CD4-positive, alpha-beta T cell (primary cell): Measurements from ENCODE around the gene CFDP1. TPM values are rescaled to one million over a fixed set of nuclear protein-coding genes. Genes with fewer than 3 reads are reported as not detected.

Experiments
- ATAC-seq: fragments of 200-7000 bp; cut with Tn5 transposase; one replicate; pipeline ENCODE4 v1.10.0; 2022; ENCODE audit warnings: mild to moderate bottlenecking; ENCODE audit not compliant: poor library complexity
- CTCF ChIA-PET: fragments of 350-600 bp; sonication (Branson Sonifier 250); formaldehyde crosslinking; loops from one replicate; lab custom pipeline; 2021; ENCODE audit warnings: antibody characterized with exemption, inconsistent platforms; lab: Charles Lee
- POLR2A ChIA-PET: fragments of 350-600 bp; sonication (Branson Sonifier 250); formaldehyde crosslinking; loops from one replicate; lab custom pipeline; 2021; ENCODE audit warnings: antibody characterized with exemption, inconsistent platforms; lab: Charles Lee
- DNase-seq, 14 experiments: peaks; one replicate each; pipeline ENCODE4 v3.0.0-alpha.2; 2013 to 2020; ENCODE audit warnings: mixed read lengths in 2 of 14
- H3K27ac ChIP-seq, 2 donors: one replicate each; pipeline versions ENCODE4 v1.5.1 to v1.7.0; 2013; ENCODE audit warnings: low read length in 2 of 2, low read depth in 1 of 2, mild to moderate bottlenecking in 1 of 2
- H3K27me3 ChIP-seq, 2 experiments: 1 replicate in 1 of 2; 2 replicates in 1 of 2; pipeline versions ENCODE4 v1.6.1 to v1.7.0; 2013; ENCODE audit warnings: low read length in 2 of 2, control low read depth in 1 of 2, mild to moderate bottlenecking in 1 of 2, moderate library complexity in 1 of 2; ENCODE audit not compliant: insufficient read depth in 2 of 2, control insufficient read depth in 1 of 2
- H3K36me3 ChIP-seq: one replicate; pipeline ENCODE4 v1.6.1; 2013; ENCODE audit warnings: low read length, control low read depth; ENCODE audit not compliant: insufficient read depth
- H3K4me1 ChIP-seq: one replicate; pipeline ENCODE4 v1.6.1; 2013; ENCODE audit warnings: low read length, control low read depth; ENCODE audit not compliant: insufficient read depth
- H3K4me3 ChIP-seq: one replicate; pipeline ENCODE4 v1.5.1; 2013; ENCODE audit warnings: mild to moderate bottlenecking, low read length, moderate library complexity
- H3K9me3 ChIP-seq, 2 experiments: 1 replicate in 1 of 2; 2 replicates in 1 of 2; pipeline versions ENCODE4 v1.6.1 to v1.7.0; 2013; ENCODE audit warnings: low read length in 2 of 2, mild to moderate bottlenecking in 2 of 2, control low read depth in 1 of 2, moderate library complexity in 1 of 2; ENCODE audit not compliant: control insufficient read depth in 1 of 2, insufficient read depth in 1 of 2
- H3K27ac Mint-ChIP-seq: one replicate; pipeline ENCODE4 v1.8.0; 2020; ENCODE audit warnings: mixed read lengths
- H3K27me3 Mint-ChIP-seq: one replicate; pipeline ENCODE4 v1.8.0; 2021; ENCODE audit warnings: mixed read lengths
- H3K36me3 Mint-ChIP-seq: one replicate; pipeline ENCODE4 v1.8.0; 2021; ENCODE audit warnings: low read depth, mixed read lengths
- H3K4me1 Mint-ChIP-seq: one replicate; pipeline ENCODE4 v1.8.0; 2021; ENCODE audit warnings: low read depth, mixed read lengths
- H3K4me3 Mint-ChIP-seq: one replicate; pipeline ENCODE4 v1.8.0; 2020; ENCODE audit warnings: mild to moderate bottlenecking, mixed read lengths
- H3K9me3 Mint-ChIP-seq: one replicate; pipeline ENCODE4 v1.8.0; 2020; ENCODE audit warnings: mixed read lengths
- intact Hi-C, 2 experiments: fragments of 100-400 bp; cut with DNase I in 1 of 2; cut with micrococcal nuclease in 1 of 2; formaldehyde crosslinking; loops; one replicate each; pipeline versions ENCODE4 v1.15.1 to v1.9.0; 2023 to 2025; cut with DNase I, micrococcal nuclease
- polyA plus RNA-seq, 2 donors: library from polyadenylated mRNA; unstranded; fragments of 120-200 nt; gene quantifications; one replicate each; pipeline ENCODE4 v1.2.1, GENCODE V29; 2013
- total RNA-seq, 174 experiments: library from RNA in 2 of 174; stranded (reverse) in 2 of 174; gene quantifications; one replicate each; pipeline ENCODE4 v1.2.3 and lab custom pipeline; 2021 to 2026
- TF ChIP-seq, protein P1 (sequence below): fragments of 200-600 bp; IDR thresholded peaks from one replicate; pipeline ENCODE4 v1.8.0; 2022; ENCODE audit warnings: antibody characterized with exemption, mild to moderate bottlenecking

The CFDP1 gene
- 10 to 100 TPM; 23.0 to 25.5 TPM for total RNA-seq
- polyA plus RNA-seq (2013, experiment 1 of 2): 41.8 TPM
- polyA plus RNA-seq (2013, experiment 2 of 2): 48.2 TPM
- 6.7 to 25.7 (median 17.9) reads per million in 172 experiments for total RNA-seq (lab: John Stamatoyannopoulos, UW)

DNA sequence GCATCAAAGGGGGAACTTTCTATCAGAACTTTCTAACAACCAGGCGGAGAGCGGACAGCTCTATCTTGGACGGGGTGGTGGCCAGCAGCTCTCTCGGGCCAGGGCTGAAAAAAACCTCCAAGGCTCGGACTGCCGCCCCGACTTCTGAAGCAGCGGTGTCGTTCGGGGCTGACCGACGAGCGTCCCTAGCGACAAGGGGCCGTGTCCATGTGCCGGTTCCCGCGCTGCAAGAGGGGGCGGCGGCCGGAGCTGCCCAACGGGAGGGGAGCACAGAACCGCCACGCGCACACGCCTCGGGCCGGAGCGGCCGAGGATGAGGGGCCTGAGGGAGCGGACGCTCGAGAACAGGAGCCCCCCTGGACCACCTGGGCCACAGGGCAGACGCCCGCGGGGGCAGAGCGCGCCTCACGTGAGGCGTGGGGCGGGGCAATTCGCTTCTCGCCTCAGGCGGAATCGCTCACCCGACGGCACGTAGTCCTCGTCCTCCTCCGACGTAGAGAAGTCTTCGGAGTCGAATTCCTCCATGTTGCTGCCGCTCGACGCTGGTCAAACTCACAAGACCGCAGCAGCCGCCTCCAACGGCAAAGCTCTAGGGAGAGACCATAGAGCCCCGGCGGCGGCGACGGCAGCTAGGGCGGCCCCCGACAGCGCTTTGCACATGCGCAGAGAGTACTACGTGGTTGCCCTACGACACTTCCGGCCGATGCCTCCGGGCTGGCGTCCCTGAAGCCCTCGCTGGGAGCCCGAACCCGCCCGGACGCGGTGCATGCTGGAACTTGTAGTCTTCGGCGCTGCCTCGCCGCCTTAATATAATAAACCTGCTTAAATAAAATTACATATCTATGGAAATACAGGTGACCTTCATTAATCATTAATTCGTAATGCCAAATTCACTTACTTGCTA lies at the start of gene CFDP1:
Gene CFDP1 (minus strand): TSS at position 676 of the 904 bp plus-strand sequence. CDS start 151 bp downstream, at position 525.
- H3K4me3 ChIP-seq: peak within 1 kb of the TSS; percentile 83
- H3K27me3 Mint-ChIP-seq: no peaks in the 10 kb centered on the region
- H3K4me1 Mint-ChIP-seq: peaks cover 28% of the 10 kb centered on the region
- TF ChIP-seq, protein P1, sequence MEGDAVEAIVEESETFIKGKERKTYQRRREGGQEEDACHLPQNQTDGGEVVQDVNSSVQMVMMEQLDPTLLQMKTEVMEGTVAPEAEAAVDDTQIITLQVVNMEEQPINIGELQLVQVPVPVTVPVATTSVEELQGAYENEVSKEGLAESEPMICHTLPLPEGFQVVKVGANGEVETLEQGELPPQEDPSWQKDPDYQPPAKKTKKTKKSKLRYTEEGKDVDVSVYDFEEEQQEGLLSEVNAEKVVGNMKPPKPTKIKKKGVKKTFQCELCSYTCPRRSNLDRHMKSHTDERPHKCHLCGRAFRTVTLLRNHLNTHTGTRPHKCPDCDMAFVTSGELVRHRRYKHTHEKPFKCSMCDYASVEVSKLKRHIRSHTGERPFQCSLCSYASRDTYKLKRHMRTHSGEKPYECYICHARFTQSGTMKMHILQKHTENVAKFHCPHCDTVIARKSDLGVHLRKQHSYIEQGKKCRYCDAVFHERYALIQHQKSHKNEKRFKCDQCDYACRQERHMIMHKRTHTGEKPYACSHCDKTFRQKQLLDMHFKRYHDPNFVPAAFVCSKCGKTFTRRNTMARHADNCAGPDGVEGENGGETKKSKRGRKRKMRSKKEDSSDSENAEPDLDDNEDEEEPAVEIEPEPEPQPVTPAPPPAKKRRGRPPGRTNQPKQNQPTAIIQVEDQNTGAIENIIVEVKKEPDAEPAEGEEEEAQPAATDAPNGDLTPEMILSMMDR: no peak
- H3K36me3 Mint-ChIP-seq: peaks cover 15% of the 10 kb centered on the region
- intact Hi-C loops: loop anchor here (1.0 to 10.0 kb wide), 10 partner anchors 31 to 1758 kb away; partner anchors contain the start of genes ADAT1 (in 2 of the 2), GABARAPL2 (in 1 of the 2), MON1B (in 1 of the 2) and PSMD7 (in 1 of the 2)
- peak within 1 kb of the TSS; percentile 94 for H3K4me3 Mint-ChIP-seq
- H3K4me1 ChIP-seq: peaks cover 33% of the 10 kb centered on the region
- no peaks in the 10 kb centered on the region for H3K36me3 ChIP-seq
- ChIA-PET POLR2A (interaction anchor here (0.5 to 3.3 kb wide), 23 partner anchors 12 to 1758 kb away, joined by 3 to 61 read pairs (median 5); partner anchors contain the start of genes ADAT1, GABARAPL2, KARS1 and MLKL), CTCF (interaction anchor here (1.0 to 2.6 kb wide), 3 partner anchors 31 to 85 kb away, joined by 3 to 25 read pairs (median 7); partner anchors contain the start of gene TMEM170A)
- no peaks in the 10 kb centered on the region for H3K27me3 ChIP-seq
- H3K27ac ChIP-seq: peak within 1 kb of the TSS; percentile 96 to 97
- no peaks in the 10 kb centered on the region for H3K9me3 ChIP-seq
- H3K27ac Mint-ChIP-seq: peak within 1 kb of the TSS; percentile 96
- peak; percentile 92 to 98 (median 94) for DNase-seq
- ATAC-seq: peak; percentile 79
- H3K9me3 Mint-ChIP-seq: no peaks in the 10 kb centered on the region

DNA sequence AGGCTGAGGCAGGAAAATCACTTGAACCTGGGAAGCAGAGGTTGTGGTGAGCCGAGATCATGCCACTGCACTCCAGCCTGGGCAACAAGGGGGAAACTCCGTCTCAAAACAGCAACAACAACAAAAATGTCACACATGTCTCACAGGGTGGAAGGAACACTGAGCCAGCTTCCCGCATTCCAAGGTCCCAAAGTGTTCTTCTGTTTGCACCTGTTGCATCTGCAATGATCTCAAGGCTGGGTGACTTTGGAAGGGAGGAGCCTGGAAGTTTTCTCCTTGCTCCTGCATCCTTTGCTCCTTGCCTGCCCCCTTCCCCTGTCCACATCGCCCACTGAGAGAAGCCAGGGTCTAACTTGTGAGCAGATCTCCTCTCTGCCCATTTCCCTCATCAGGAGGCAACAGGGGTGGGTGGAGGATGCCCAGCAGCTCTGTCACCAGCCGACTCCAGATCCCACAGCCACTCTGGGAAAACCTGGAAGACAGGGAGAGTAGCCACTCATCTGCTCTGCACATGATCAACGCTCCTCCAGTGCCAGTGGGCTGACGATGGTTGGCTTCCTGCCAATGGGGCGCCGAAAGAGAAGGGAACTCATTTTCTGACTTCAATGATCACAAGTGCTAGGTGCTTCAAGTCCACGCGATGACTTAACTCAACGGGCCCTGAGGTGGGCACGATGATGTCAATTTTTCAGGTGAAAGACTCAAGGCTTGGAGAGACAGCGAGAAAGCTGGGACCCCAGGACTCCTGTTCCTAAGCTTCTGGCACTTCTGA lies 49.3 kb upstream of the CFDP1 start:
- POLR2A ChIA-PET: no interaction called here
- no peak for DNase-seq
- CTCF ChIA-PET: no interaction called here
- Mint-ChIP-seq H3K27me3 (peaks cover 28% of the 10 kb centered on the region), H3K4me1 (no peaks in the 10 kb centered on the region), H3K4me3 (no peak overlapping the region), H3K9me3 (no peaks in the 10 kb centered on the region), H3K27ac (no peak overlapping the region), H3K36me3 (no peaks in the 10 kb centered on the region)
- H3K4me3 ChIP-seq: no peak overlapping the region
- no peaks in the 10 kb centered on the region for H3K36me3 ChIP-seq
- no peak for ATAC-seq
- H3K9me3 ChIP-seq: peaks cover 0 to 13% of the 10 kb centered on the region in 2 experiments
- H3K27me3 ChIP-seq: no peaks in the 10 kb centered on the region
- intact Hi-C loops: no loop called here
- H3K4me1 ChIP-seq: no peaks in the 10 kb centered on the region
- H3K27ac ChIP-seq: no peak overlapping the region
- TF ChIP-seq, protein P1: no peak

- intact Hi-C loops: no loop called here
- TF ChIP-seq, protein P1: no peak
- no peaks in the 10 kb centered on the region for H3K9me3 Mint-ChIP-seq
- H3K4me1 ChIP-seq: no peaks in the 10 kb centered on the region
- H3K9me3 ChIP-seq: peaks cover 0 to 13% of the 10 kb centered on the region in 2 experiments
- H3K36me3 Mint-ChIP-seq: no peaks in the 10 kb centered on the region
- DNase-seq: no peak
- no peak overlapping the region for H3K4me3 Mint-ChIP-seq
- H3K36me3 ChIP-seq: no peaks in the 10 kb centered on the region
- no peak overlapping the region for H3K27ac Mint-ChIP-seq
- no peak for ATAC-seq
- peaks cover 24% of the 10 kb centered on the region for H3K27me3 Mint-ChIP-seq
- CTCF ChIA-PET: no interaction called here
- no peaks in the 10 kb centered on the region for H3K4me1 Mint-ChIP-seq
- no peak overlapping the region for H3K27ac ChIP-seq
- H3K4me3 ChIP-seq: no peak overlapping the region
- no peaks in the 10 kb centered on the region for H3K27me3 ChIP-seq
- POLR2A ChIA-PET: no interaction called here
Observed at GRCh38 chr16:75481475-75481874, 48.2 kb upstream of the CFDP1 start.
